WTC11 (cell line): Measurements from ENCODE around the gene TCP1.

Experiments
- CREB1 ChIP-seq: sonication (generic); formaldehyde crosslinking; IDR thresholded peaks from 2 replicates; pipeline ENCODE4 v1.8.0; 2023; ENCODE audit warnings: mild to moderate bottlenecking, missing genetic modification reagents
- ETV6 ChIP-seq: sonication (generic); formaldehyde crosslinking; IDR thresholded peaks from 2 replicates; pipeline ENCODE4 v1.8.1; 2022; ENCODE audit warnings: mild to moderate bottlenecking, missing genetic modification reagents
- FOXJ3 ChIP-seq: sonication (generic); formaldehyde crosslinking; IDR thresholded peaks from 2 replicates; pipeline ENCODE4 v1.9.0; 2021; ENCODE audit warnings: missing genetic modification reagents, mild to moderate bottlenecking, borderline replicate concordance
- IRF1 ChIP-seq: sonication (generic); formaldehyde crosslinking; IDR thresholded peaks from 2 replicates; pipeline ENCODE4 v1.8.0; 2023; ENCODE audit warnings: missing genetic modification reagents
- JUN ChIP-seq: sonication (generic); formaldehyde crosslinking; IDR thresholded peaks from 2 replicates; pipeline ENCODE4 v1.8.0; 2023; ENCODE audit warnings: mild to moderate bottlenecking, missing genetic modification reagents
- NFE2L1 ChIP-seq: sonication (generic); formaldehyde crosslinking; IDR thresholded peaks from 2 replicates; pipeline ENCODE4 v1.8.1; 2023; ENCODE audit warnings: missing genetic modification reagents
- NR3C1 ChIP-seq: sonication (generic); formaldehyde crosslinking; conservative IDR thresholded peaks from 2 replicates; pipeline ENCODE4 v1.8.1; 2023; ENCODE audit warnings: low read depth, mild to moderate bottlenecking, missing genetic modification reagents
- USF2 ChIP-seq: sonication (generic); formaldehyde crosslinking; IDR thresholded peaks from 2 replicates; pipeline ENCODE4 v1.8.1; 2023; ENCODE audit warnings: mild to moderate bottlenecking, missing genetic modification reagents, moderate library complexity
- ZNF263 ChIP-seq: sonication (generic); formaldehyde crosslinking; IDR thresholded peaks from 2 replicates; pipeline ENCODE4 v1.8.1; 2022; ENCODE audit warnings: low read depth, mild to moderate bottlenecking, moderate library complexity, missing genetic modification reagents
- TF ChIP-seq, protein P1 (sequence below): sonication (generic); formaldehyde crosslinking; IDR thresholded peaks from 2 replicates; pipeline ENCODE4 v1.8.1; 2023; ENCODE audit warnings: mild to moderate bottlenecking, missing genetic modification reagents
- TF ChIP-seq, protein P2 (sequence below): fragments of 200-600 bp; IDR thresholded peaks from 2 replicates; pipeline ENCODE4 v1.8.0; 2022; ENCODE audit warnings: antibody characterized with exemption
- TF ChIP-seq, protein P3 (sequence below): sonication (generic); formaldehyde crosslinking; IDR thresholded peaks from 2 replicates; pipeline ENCODE4 v1.8.0; 2022; ENCODE audit warnings: missing genetic modification reagents
- TF ChIP-seq, protein P4 (sequence below): sonication (generic); formaldehyde crosslinking; IDR thresholded peaks from 2 replicates; pipeline ENCODE4 v1.8.1; 2023; ENCODE audit warnings: mild to moderate bottlenecking, missing genetic modification reagents

GRCh38 chr6:159797554-159797953, 8.2 kb upstream of the TCP1 start:
- no peak for TF ChIP-seq IRF1 (CRISPR knock-in tag)
- TF ChIP-seq, protein P1, sequence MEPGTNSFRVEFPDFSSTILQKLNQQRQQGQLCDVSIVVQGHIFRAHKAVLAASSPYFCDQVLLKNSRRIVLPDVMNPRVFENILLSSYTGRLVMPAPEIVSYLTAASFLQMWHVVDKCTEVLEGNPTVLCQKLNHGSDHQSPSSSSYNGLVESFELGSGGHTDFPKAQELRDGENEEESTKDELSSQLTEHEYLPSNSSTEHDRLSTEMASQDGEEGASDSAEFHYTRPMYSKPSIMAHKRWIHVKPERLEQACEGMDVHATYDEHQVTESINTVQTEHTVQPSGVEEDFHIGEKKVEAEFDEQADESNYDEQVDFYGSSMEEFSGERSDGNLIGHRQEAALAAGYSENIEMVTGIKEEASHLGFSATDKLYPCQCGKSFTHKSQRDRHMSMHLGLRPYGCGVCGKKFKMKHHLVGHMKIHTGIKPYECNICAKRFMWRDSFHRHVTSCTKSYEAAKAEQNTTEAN (CRISPR knock-in tag) = no peak
- TF ChIP-seq, protein P2, sequence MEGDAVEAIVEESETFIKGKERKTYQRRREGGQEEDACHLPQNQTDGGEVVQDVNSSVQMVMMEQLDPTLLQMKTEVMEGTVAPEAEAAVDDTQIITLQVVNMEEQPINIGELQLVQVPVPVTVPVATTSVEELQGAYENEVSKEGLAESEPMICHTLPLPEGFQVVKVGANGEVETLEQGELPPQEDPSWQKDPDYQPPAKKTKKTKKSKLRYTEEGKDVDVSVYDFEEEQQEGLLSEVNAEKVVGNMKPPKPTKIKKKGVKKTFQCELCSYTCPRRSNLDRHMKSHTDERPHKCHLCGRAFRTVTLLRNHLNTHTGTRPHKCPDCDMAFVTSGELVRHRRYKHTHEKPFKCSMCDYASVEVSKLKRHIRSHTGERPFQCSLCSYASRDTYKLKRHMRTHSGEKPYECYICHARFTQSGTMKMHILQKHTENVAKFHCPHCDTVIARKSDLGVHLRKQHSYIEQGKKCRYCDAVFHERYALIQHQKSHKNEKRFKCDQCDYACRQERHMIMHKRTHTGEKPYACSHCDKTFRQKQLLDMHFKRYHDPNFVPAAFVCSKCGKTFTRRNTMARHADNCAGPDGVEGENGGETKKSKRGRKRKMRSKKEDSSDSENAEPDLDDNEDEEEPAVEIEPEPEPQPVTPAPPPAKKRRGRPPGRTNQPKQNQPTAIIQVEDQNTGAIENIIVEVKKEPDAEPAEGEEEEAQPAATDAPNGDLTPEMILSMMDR = no peak
- no peak for TF ChIP-seq ETV6 (CRISPR knock-in tag)
- TF ChIP-seq ZNF263 (CRISPR knock-in tag) = no peak
- no peak for TF ChIP-seq USF2 (CRISPR knock-in tag)
- no peak for TF ChIP-seq NFE2L1
- no peak for TF ChIP-seq FOXJ3 (CRISPR knock-in tag)
- no peak for TF ChIP-seq JUN (CRISPR knock-in tag)
- TF ChIP-seq NR3C1 = no peak
- TF ChIP-seq, protein P3, sequence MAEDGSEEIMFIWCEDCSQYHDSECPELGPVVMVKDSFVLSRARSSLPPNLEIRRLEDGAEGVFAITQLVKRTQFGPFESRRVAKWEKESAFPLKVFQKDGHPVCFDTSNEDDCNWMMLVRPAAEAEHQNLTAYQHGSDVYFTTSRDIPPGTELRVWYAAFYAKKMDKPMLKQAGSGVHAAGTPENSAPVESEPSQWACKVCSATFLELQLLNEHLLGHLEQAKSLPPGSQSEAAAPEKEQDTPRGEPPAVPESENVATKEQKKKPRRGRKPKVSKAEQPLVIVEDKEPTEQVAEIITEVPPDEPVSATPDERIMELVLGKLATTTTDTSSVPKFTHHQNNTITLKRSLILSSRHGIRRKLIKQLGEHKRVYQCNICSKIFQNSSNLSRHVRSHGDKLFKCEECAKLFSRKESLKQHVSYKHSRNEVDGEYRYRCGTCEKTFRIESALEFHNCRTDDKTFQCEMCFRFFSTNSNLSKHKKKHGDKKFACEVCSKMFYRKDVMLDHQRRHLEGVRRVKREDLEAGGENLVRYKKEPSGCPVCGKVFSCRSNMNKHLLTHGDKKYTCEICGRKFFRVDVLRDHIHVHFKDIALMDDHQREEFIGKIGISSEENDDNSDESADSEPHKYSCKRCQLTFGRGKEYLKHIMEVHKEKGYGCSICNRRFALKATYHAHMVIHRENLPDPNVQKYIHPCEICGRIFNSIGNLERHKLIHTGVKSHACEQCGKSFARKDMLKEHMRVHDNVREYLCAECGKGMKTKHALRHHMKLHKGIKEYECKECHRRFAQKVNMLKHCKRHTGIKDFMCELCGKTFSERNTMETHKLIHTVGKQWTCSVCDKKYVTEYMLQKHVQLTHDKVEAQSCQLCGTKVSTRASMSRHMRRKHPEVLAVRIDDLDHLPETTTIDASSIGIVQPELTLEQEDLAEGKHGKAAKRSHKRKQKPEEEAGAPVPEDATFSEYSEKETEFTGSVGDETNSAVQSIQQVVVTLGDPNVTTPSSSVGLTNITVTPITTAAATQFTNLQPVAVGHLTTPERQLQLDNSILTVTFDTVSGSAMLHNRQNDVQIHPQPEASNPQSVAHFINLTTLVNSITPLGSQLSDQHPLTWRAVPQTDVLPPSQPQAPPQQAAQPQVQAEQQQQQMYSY = no peak
- no peak for TF ChIP-seq CREB1 (CRISPR knock-in tag)
- TF ChIP-seq, protein P4, sequence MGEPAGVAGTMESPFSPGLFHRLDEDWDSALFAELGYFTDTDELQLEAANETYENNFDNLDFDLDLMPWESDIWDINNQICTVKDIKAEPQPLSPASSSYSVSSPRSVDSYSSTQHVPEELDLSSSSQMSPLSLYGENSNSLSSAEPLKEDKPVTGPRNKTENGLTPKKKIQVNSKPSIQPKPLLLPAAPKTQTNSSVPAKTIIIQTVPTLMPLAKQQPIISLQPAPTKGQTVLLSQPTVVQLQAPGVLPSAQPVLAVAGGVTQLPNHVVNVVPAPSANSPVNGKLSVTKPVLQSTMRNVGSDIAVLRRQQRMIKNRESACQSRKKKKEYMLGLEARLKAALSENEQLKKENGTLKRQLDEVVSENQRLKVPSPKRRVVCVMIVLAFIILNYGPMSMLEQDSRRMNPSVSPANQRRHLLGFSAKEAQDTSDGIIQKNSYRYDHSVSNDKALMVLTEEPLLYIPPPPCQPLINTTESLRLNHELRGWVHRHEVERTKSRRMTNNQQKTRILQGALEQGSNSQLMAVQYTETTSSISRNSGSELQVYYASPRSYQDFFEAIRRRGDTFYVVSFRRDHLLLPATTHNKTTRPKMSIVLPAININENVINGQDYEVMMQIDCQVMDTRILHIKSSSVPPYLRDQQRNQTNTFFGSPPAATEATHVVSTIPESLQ (CRISPR knock-in tag) = no peak
